Breast epithelium (tissue), 4 donors: ENCODE measurements around the gene PLEKHG4B. TPM values are rescaled to one million over a fixed set of nuclear protein-coding genes. Genes with fewer than 3 reads are reported as not detected.

Experiments used
- DNase-seq, 2 donors: peaks; one replicate each; pipeline ENCODE4 v3.0.0-alpha.2; 2019; ENCODE audit warnings: low spot score in 2 of 2
- H3K27ac ChIP-seq, 2 donors: fragments of 200-600 bp; sonication (generic) in 1 of 2; one replicate each; pipeline ENCODE4 v1.5.1; 2016 to 2019; ENCODE audit warnings: mild to moderate bottlenecking in 1 of 2
- H3K27me3 ChIP-seq, 2 donors: fragments of 200-600 bp; sonication (generic) in 1 of 2; one replicate each; pipeline versions ENCODE4 v1.5.1 to v1.6.0; 2017 to 2019; ENCODE audit warnings: control low read depth in 1 of 2, mild to moderate bottlenecking in 1 of 2
- H3K36me3 ChIP-seq: fragments of 200-600 bp; one replicate; pipeline ENCODE4 v1.5.1; 2019
- H3K4me1 ChIP-seq, 2 donors: fragments of 200-600 bp; sonication (generic); one replicate each; pipeline ENCODE4 v1.5.1; 2016 to 2019; ENCODE audit warnings: control low read depth in 1 of 2
- H3K4me3 ChIP-seq, 3 donors: fragments of 200-600 bp; sonication (generic); 1 replicate in 2 of 3; 2 replicates in 1 of 3; pipeline ENCODE4 v1.5.1; 2016 to 2019; ENCODE audit warnings: mild to moderate bottlenecking in 3 of 3, moderate library complexity in 2 of 3
- H3K9me3 ChIP-seq, 2 donors: fragments of 200-600 bp; sonication (generic) in 1 of 2; one replicate each; pipeline ENCODE4 v1.5.1; 2016 to 2019; ENCODE audit warnings: control low read depth in 1 of 2
- POLR2A ChIP-seq: fragments of 450-650 bp; IDR thresholded peaks from one replicate; pipeline ENCODE4 v1.6.1; 2016; ENCODE audit warnings: antibody characterized with exemption, mild to moderate bottlenecking, moderate library complexity
- POLR2AphosphoS5 ChIP-seq, 3 donors: sonication (generic); formaldehyde crosslinking; IDR thresholded peaks; one replicate each; pipeline ENCODE4 v1.6.1; 2017; ENCODE audit warnings: antibody characterized with exemption in 3 of 3
- intact Hi-C: fragments of 100-400 bp; cut with DNase I; formaldehyde crosslinking; loops from one replicate; pipeline ENCODE4 v1.15.1; 2023; ENCODE audit warnings: low total_unique reads
- total RNA-seq, 3 donors: library from RNA; depleted of rRNA; stranded (reverse); fragments of >200 nt; gene quantifications; one replicate each; pipeline ENCODE4 v1.1.0, GENCODE V29; 2016
- TF ChIP-seq, protein P1 (sequence below), 3 donors: fragments of 450-650 bp; IDR thresholded peaks; one replicate each; pipeline ENCODE4 v1.5.1; 2016 to 2017; ENCODE audit warnings: antibody characterized with exemption in 3 of 3, mild to moderate bottlenecking in 3 of 3, moderate library complexity in 3 of 3

The PLEKHG4B gene
- total RNA-seq, 3 donors from 2014 or later, result 4.3 to 5.4 TPM; not detected in 1

DNA sequence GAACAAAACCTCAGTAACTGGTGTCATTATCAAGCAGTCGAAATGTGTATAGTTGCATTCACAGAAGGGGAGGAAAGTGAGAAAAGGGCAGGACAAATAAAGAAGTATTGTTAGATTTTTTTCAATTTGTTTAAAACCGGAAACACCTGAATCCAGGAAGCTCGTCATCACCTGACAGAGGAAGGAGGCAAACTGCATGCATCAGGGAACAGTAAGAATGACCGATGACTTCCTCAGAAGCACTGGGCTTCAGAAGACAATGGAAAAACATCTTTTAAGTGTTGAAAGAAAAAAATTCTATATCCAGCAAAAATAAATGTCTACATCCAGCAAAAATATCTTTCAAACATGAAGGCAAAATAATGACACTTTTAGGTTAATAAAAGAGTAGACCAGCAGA, 29.5 kb downstream of the PLEKHG4B start:
- no peak overlapping the region for H3K4me3 ChIP-seq
- no peak for DNase-seq
- H3K4me1 ChIP-seq, result no peaks in the 10 kb centered on the region
- H3K36me3 ChIP-seq, result no peaks in the 10 kb centered on the region
- intact Hi-C loops, result no loop called here
- no peak overlapping the region for H3K27ac ChIP-seq
- peaks cover 6 to 18% of the 10 kb centered on the region in 2 donors for H3K9me3 ChIP-seq
- H3K27me3 ChIP-seq, result no peaks in the 10 kb centered on the region
- TF ChIP-seq POLR2A (no peak), POLR2AphosphoS5 (IDR thresholded peaks at IDR 0.05) (no peak)
- TF ChIP-seq, protein P1, sequence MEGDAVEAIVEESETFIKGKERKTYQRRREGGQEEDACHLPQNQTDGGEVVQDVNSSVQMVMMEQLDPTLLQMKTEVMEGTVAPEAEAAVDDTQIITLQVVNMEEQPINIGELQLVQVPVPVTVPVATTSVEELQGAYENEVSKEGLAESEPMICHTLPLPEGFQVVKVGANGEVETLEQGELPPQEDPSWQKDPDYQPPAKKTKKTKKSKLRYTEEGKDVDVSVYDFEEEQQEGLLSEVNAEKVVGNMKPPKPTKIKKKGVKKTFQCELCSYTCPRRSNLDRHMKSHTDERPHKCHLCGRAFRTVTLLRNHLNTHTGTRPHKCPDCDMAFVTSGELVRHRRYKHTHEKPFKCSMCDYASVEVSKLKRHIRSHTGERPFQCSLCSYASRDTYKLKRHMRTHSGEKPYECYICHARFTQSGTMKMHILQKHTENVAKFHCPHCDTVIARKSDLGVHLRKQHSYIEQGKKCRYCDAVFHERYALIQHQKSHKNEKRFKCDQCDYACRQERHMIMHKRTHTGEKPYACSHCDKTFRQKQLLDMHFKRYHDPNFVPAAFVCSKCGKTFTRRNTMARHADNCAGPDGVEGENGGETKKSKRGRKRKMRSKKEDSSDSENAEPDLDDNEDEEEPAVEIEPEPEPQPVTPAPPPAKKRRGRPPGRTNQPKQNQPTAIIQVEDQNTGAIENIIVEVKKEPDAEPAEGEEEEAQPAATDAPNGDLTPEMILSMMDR (IDR thresholded peaks at IDR 0.05), result no peak

DNA sequence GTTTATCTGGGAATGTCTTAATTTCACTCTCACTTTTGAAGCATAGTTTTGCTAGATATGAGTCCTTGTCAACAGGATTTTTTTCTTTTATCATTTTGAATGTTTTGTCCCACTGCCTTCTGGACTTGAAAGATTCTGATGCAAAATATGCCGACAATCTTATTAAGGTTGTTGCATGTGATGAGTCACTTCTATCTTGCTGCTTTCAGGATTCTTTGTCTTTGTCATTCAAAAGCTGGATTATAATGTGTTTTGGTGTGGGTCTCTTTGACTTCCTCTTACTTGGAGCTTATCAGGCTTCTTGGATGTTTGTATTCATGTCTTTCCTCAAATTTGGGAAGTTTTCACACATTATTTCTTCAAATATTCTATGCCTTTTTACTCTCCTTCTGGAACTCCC, 33.8 kb downstream of the PLEKHG4B start:
- no peaks in the 10 kb centered on the region for H3K27me3 ChIP-seq
- H3K4me3 ChIP-seq, result no peak overlapping the region
- H3K9me3 ChIP-seq, result peaks cover 6 to 21% of the 10 kb centered on the region in 2 donors
- intact Hi-C loops, result no loop called here
- no peak overlapping the region for H3K27ac ChIP-seq
- H3K4me1 ChIP-seq, result no peaks in the 10 kb centered on the region
- TF ChIP-seq, protein P1 (IDR thresholded peaks at IDR 0.05), result no peak
- TF ChIP-seq POLR2A, result no peak
- TF ChIP-seq POLR2AphosphoS5 (IDR thresholded peaks at IDR 0.05), result no peak
- H3K36me3 ChIP-seq, result no peaks in the 10 kb centered on the region
- no peak for DNase-seq

DNA sequence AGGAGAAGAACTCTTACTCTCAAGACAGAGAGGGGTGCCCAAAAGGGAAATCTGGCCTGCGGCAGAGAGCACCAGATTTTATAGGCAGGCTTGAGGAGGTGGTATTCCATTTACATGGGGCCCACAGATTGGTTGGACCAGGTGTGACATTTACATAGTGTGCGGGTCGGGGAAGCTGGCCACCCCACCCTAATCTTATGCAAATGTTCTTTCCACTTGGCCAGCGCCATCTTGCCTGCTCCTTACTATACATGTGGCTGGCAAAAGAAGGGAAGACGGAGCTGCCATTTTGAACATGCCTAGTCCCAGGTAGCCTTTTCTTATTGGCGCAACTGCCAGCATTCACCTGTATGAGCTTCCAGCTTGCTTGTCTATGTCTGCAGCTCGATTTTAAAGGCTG, 34.8 kb downstream of the PLEKHG4B start:
- peaks cover 0 to 15% of the 10 kb centered on the region in 2 donors for H3K9me3 ChIP-seq
- no peak for TF ChIP-seq POLR2AphosphoS5 (IDR thresholded peaks at IDR 0.05)
- TF ChIP-seq, protein P1 (IDR thresholded peaks at IDR 0.05), result no peak
- TF ChIP-seq POLR2A, result no peak
- H3K27me3 ChIP-seq, result no peaks in the 10 kb centered on the region
- no peak overlapping the region for H3K27ac ChIP-seq
- intact Hi-C loops, result no loop called here
- no peak for DNase-seq
- H3K36me3 ChIP-seq, result no peaks in the 10 kb centered on the region
- H3K4me3 ChIP-seq, result no peak overlapping the region
- no peaks in the 10 kb centered on the region for H3K4me1 ChIP-seq

DNA sequence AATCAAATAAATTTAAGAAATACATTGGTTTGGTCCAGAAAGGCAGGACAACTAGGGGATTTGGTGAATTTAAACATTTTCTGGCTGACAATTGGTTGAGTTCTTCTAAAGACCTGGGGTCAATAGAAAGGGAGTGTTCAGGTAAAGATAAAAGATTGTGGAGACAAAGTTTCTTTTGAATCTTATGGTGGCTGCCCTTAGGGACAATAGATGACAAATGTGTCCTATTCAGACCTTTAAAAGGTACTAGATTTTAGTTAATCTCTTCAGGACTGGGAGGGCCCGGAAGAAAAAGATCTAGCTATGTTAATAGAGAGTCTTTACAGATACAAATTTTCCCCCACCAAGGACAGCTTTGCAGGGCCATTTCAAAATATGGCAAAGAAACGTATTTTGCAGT, 35.9 kb downstream of the PLEKHG4B start:
- H3K27me3 ChIP-seq, result no peaks in the 10 kb centered on the region
- DNase-seq, result no peak
- no peaks in the 10 kb centered on the region for H3K36me3 ChIP-seq
- H3K4me3 ChIP-seq, result no peak overlapping the region
- no peaks in the 10 kb centered on the region for H3K4me1 ChIP-seq
- peaks cover 0 to 15% of the 10 kb centered on the region in 2 donors for H3K9me3 ChIP-seq
- no peak overlapping the region for H3K27ac ChIP-seq
- TF ChIP-seq POLR2AphosphoS5 (IDR thresholded peaks at IDR 0.05), result no peak
- TF ChIP-seq, protein P1 (IDR thresholded peaks at IDR 0.05), result no peak
- no peak for TF ChIP-seq POLR2A
- intact Hi-C loops, result no loop called here

- no peaks in the 10 kb centered on the region for H3K36me3 ChIP-seq
- H3K4me1 ChIP-seq, result no peaks in the 10 kb centered on the region
- no peak overlapping the region for H3K27ac ChIP-seq
- no peaks in the 10 kb centered on the region for H3K27me3 ChIP-seq
- H3K9me3 ChIP-seq, result peaks cover 0 to 15% of the 10 kb centered on the region in 2 donors
- intact Hi-C loops, result no loop called here
- no peak for TF ChIP-seq POLR2AphosphoS5 (IDR thresholded peaks at IDR 0.05)
- no peak for TF ChIP-seq POLR2A
- TF ChIP-seq, protein P1 (IDR thresholded peaks at IDR 0.05), result no peak
- no peak overlapping the region for H3K4me3 ChIP-seq
- DNase-seq, result no peak
Observed at GRCh38 chr5:128446-128845, 36.5 kb downstream of the PLEKHG4B start.
